ENCODE data around the gene BIRC3.

DNA sequence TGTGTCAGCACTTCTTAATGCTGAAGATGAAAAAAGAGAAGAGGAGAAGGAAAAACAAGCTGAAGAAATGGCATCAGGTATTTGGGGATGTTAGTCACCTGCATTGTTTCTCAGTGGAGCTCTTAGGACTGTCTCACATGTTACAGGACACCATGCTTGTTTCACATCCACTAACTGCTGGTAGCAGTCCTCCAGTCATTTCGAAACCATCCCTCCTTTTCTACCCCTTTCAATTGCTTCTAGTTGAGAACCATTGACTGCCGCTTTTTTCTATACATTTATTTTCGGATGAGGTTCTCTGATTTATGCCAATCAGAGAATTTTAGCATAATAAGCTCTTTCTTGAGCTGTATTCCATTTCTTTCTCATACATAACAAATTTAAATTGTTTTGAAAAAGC, 51.2 kb downstream of the BIRC3 start:
- TF ChIP-seq, protein P1, sequence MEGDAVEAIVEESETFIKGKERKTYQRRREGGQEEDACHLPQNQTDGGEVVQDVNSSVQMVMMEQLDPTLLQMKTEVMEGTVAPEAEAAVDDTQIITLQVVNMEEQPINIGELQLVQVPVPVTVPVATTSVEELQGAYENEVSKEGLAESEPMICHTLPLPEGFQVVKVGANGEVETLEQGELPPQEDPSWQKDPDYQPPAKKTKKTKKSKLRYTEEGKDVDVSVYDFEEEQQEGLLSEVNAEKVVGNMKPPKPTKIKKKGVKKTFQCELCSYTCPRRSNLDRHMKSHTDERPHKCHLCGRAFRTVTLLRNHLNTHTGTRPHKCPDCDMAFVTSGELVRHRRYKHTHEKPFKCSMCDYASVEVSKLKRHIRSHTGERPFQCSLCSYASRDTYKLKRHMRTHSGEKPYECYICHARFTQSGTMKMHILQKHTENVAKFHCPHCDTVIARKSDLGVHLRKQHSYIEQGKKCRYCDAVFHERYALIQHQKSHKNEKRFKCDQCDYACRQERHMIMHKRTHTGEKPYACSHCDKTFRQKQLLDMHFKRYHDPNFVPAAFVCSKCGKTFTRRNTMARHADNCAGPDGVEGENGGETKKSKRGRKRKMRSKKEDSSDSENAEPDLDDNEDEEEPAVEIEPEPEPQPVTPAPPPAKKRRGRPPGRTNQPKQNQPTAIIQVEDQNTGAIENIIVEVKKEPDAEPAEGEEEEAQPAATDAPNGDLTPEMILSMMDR (conservative IDR thresholded peaks at IDR 0.05; ENCODE audit: low read depth, low read length): no peak
- TF ChIP-seq POLR2A (IDR thresholded peaks at IDR 0.05; ENCODE audit: low read depth, low read length): no peak
- no peak for TF ChIP-seq MAZ (IDR thresholded peaks at IDR 0.05; ENCODE audit: borderline replicate concordance, low read depth, low read length)

Measured in IMR-90 (cell line).